ENCODE data around the gene ZNF667. TPM values are rescaled to one million over a fixed set of nuclear protein-coding genes. Genes with fewer than 3 reads are reported as not detected.

The ZNF667 gene
- total RNA-seq, 1 donor from 2014 or later, result 2.0 TPM

DNA sequence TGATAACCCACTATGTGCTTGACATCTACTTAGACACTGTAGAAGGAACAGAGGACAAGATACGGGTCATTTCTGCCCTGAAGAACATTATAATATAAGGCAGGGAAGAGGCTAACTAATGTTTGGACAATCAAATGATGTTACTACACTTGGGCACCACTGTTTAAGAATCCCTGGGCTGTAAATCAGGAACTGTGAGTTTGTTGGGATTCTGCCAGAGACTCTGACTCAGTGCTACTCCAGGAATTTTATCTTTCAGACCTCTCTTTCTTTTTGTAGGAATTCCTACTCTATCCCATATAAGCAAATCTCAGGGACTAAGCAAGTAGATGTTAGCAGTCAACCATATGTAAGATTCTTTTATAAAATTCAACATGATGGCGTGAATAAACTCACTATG is 27.4 kb upstream of the ZNF667 start:
- DNase-seq, result no peak
- Mint-ChIP-seq H3K4me1 (peaks cover 9% of the 10 kb centered on the region), H3K27ac (no peak overlapping the region), H3K27me3 (no peaks in the 10 kb centered on the region), H3K36me3 (ENCODE audit: low read depth) (peaks cover 9% of the 10 kb centered on the region), H3K4me3 (no peak overlapping the region), H3K9me3 (peaks cover 24% of the 10 kb centered on the region)
- ATAC-seq (ENCODE audit: low read depth), result no peak
- TF ChIP-seq, protein P1, sequence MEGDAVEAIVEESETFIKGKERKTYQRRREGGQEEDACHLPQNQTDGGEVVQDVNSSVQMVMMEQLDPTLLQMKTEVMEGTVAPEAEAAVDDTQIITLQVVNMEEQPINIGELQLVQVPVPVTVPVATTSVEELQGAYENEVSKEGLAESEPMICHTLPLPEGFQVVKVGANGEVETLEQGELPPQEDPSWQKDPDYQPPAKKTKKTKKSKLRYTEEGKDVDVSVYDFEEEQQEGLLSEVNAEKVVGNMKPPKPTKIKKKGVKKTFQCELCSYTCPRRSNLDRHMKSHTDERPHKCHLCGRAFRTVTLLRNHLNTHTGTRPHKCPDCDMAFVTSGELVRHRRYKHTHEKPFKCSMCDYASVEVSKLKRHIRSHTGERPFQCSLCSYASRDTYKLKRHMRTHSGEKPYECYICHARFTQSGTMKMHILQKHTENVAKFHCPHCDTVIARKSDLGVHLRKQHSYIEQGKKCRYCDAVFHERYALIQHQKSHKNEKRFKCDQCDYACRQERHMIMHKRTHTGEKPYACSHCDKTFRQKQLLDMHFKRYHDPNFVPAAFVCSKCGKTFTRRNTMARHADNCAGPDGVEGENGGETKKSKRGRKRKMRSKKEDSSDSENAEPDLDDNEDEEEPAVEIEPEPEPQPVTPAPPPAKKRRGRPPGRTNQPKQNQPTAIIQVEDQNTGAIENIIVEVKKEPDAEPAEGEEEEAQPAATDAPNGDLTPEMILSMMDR (IDR thresholded peaks at IDR 0.05), result no peak
- POLR2A ChIA-PET, result no interaction called here
- CTCF ChIA-PET, result no interaction called here
- intact Hi-C loops (cut with micrococcal nuclease), result no loop called here

- ATAC-seq (ENCODE audit: low read depth), result no peak
- DNase-seq, result no peak
- Mint-ChIP-seq H3K36me3 (ENCODE audit: low read depth) (peaks cover 36% of the 10 kb centered on the region), H3K4me3 (no peak overlapping the region), H3K27ac (no peak overlapping the region), H3K4me1 (no peaks in the 10 kb centered on the region), H3K9me3 (peaks cover 43% of the 10 kb centered on the region), H3K27me3 (no peaks in the 10 kb centered on the region)
- ChIA-PET POLR2A (no interaction called here), CTCF (no interaction called here)
- intact Hi-C loops (cut with micrococcal nuclease), result no loop called here
- TF ChIP-seq, protein P1 (IDR thresholded peaks at IDR 0.05), result no peak
These were observed 14.3 kb upstream of the ZNF667 start for GRCh38 chr19:56491399-56491798.

DNA sequence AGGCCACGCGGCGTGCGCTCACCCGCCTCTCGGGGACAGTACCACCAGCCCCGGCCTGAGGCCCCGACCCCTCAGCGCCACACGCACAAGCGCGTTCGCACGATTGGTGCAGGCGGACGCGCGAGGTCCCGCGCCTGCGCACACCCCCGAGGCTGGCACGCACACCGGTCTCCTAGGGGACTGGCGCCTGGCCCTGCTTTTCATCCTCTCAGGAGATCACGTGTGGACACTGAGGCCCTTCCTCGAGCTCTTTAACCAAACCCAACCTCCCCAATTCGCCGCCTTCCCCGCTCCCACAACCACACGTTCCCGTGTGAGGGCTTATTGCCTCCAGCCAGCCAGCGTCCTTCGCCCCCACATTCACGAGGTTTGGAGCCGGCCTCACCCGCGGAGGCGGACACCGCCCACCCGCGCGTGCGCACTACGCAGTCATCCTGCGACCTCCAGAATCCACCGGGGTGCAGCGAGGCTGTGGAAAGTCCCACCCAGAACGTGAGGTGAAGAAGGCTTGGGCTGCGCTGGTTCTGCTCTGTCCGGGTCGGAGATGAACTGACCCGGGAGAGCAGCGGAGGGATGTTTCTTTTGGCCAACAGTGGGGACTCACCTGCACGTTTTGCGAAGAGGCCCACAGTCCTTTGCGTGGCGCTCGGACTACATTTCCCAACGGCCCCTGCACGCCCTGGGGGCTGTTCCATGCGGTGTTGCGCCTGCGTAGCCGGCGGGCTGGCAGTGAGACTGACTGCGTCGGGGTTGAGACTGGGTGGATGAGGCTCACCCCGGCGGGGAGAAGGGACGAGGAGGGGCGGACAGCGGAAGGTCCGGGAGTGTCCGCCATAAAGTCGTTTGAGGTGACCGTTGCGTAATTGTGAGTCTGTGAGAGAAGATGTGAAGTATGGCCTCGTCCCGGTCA is 539 bp upstream of the ZNF667 start:
- peak overlapping the region; percentile 96 for H3K4me3 Mint-ChIP-seq
- peaks cover 19% of the 10 kb centered on the region for H3K4me1 Mint-ChIP-seq
- CTCF ChIA-PET, result no interaction called here
- H3K27me3 Mint-ChIP-seq, result peaks cover 8% of the 10 kb centered on the region
- intact Hi-C loops (cut with micrococcal nuclease), result loop anchor here (1.0 to 5.0 kb wide), 4 partner anchors 30 to 195 kb away; partner anchors contain the start of genes ZFP28, ZNF471, ZNF71 and ZNF835
- DNase-seq (peak; percentile 73), ATAC-seq (ENCODE audit: low read depth) (peak; percentile 80)
- H3K9me3 Mint-ChIP-seq, result peaks cover 37% of the 10 kb centered on the region
- peaks cover 26% of the 10 kb centered on the region for H3K36me3 Mint-ChIP-seq (ENCODE audit: low read depth)
- TF ChIP-seq, protein P1 (IDR thresholded peaks at IDR 0.05), result no peak
- POLR2A ChIA-PET, result no interaction called here
- peak overlapping the region; percentile 96 for H3K27ac Mint-ChIP-seq

DNA sequence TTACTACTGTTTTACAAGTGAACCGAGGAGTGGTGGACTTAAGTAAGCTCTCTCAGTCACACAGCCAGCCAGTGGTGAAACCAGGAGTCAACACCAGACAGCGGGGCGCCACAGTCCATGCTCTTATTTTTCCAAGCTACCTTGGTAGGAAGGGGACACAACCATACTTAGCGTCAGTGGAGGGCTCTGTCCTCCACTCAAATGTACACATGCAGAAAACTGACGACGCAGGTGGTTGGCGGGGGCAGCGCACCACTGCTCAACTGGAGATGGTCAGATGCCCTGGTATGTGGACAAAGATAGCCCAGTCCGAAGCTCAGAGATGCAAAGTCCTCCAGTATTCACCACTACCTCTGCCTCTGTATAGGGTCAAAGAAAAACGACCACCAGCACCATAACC is 1.1 kb downstream of the ZNF667 start:
- POLR2A ChIA-PET, result interaction anchor here (0.8 kb wide), 1 partner anchor 119 kb away, joined by 4 read pairs; the partner anchor contains the start of gene ZNF71
- peaks cover 38% of the 10 kb centered on the region for H3K36me3 Mint-ChIP-seq (ENCODE audit: low read depth)
- ATAC-seq (ENCODE audit: low read depth) (no peak), DNase-seq (no peak)
- TF ChIP-seq, protein P1 (IDR thresholded peaks at IDR 0.05), result no peak
- peaks cover 8% of the 10 kb centered on the region for H3K27me3 Mint-ChIP-seq
- H3K9me3 Mint-ChIP-seq, result peaks cover 43% of the 10 kb centered on the region
- CTCF ChIA-PET, result no interaction called here
- peak overlapping the region; percentile 96 for H3K27ac Mint-ChIP-seq
- no peak overlapping the region for H3K4me3 Mint-ChIP-seq
- H3K4me1 Mint-ChIP-seq, result peaks cover 19% of the 10 kb centered on the region
- intact Hi-C loops (cut with micrococcal nuclease), result loop anchor here (5.0 kb wide), 1 partner anchor 196 kb away; the partner anchor contains the start of gene ZNF835

DNA sequence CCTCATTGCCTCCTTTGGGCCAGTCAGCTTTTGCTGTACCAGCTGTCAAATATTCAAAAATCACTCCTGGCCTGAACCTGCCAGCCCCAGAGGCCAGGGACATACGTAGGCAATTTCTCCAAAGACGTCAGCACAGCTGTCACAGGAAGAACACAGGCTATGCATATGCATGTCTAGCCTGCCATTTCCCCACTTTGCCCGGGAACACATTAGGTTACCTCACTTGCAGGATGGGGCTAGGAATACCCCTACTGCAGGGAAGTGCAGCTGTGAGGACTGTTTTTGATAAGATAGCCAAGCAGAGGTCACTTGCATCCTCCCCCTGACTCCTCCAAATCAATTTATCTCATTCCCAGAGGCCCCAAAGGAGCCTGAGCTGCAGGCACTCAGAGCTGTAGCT is 2.8 kb downstream of the ZNF667 start:
- ATAC-seq (ENCODE audit: low read depth), result no peak
- POLR2A ChIA-PET, result no interaction called here
- Mint-ChIP-seq H3K4me1 (peaks cover 19% of the 10 kb centered on the region), H3K9me3 (peaks cover 36% of the 10 kb centered on the region), H3K4me3 (no peak overlapping the region), H3K27me3 (peaks cover 8% of the 10 kb centered on the region), H3K27ac (no peak overlapping the region), H3K36me3 (ENCODE audit: low read depth) (peaks cover 42% of the 10 kb centered on the region)
- TF ChIP-seq, protein P1 (IDR thresholded peaks at IDR 0.05), result no peak
- intact Hi-C loops (cut with micrococcal nuclease), result no loop called here
- no peak for DNase-seq
- CTCF ChIA-PET, result no interaction called here

Data from activated B cell treated with CpG ODN at 0.5 μM for 24 hours (primary cell).